Sigmoid colon (tissue), 4 donors: ENCODE results near the gene CPVL.

ENCODE experiments used
- CTCF ChIP-seq, 4 experiments: fragments of 450-650 bp in 3 of 4; fragments of 200-600 bp in 1 of 4; IDR thresholded peaks; one replicate each; pipeline ENCODE4 v1.5.1; 2016 to 2019; ENCODE audit warnings: antibody characterized with exemption in 4 of 4, mild to moderate bottlenecking in 3 of 4, moderate library complexity in 2 of 4
- EP300 ChIP-seq, 4 donors: sonication (generic); formaldehyde crosslinking; IDR thresholded peaks; one replicate each; pipeline ENCODE4 v1.6.1; 2017; ENCODE audit warnings: antibody characterized with exemption in 4 of 4
- POLR2A ChIP-seq, 2 donors: fragments of 450-650 bp; IDR thresholded peaks; one replicate each; pipeline ENCODE4 v1.6.1; 2016; ENCODE audit warnings: antibody characterized with exemption in 2 of 2, mild to moderate bottlenecking in 2 of 2, moderate library complexity in 2 of 2
- POLR2AphosphoS5 ChIP-seq, 4 donors: sonication (generic); formaldehyde crosslinking; IDR thresholded peaks; one replicate each; pipeline ENCODE4 v1.6.1; 2017; ENCODE audit warnings: antibody characterized with exemption in 4 of 4

- TF ChIP-seq CTCF (IDR thresholded peaks at IDR 0.05), result no peak
- no peak for TF ChIP-seq POLR2A (IDR thresholded peaks at IDR 0.05)
- TF ChIP-seq POLR2AphosphoS5 (IDR thresholded peaks at IDR 0.05), result no peak
- TF ChIP-seq EP300 (IDR thresholded peaks at IDR 0.05), result no peak
These were observed 47.2 kb upstream of the CPVL start for GRCh38 chr7:29193316-29194205.
